ENCODE results near the gene STYXL1. TPM values are rescaled to one million over a fixed set of nuclear protein-coding genes. Genes with fewer than 3 reads are reported as not detected.

The STYXL1 gene
- total RNA-seq, 1 experiment from 2014 or later: 49.3 TPM

- H3K36me3 Mint-ChIP-seq (ENCODE audit: insufficient read depth, unreplicated experiment): peaks cover 14% of the 10 kb centered on the region
- no peak for TF ChIP-seq CTCF (IDR thresholded peaks at IDR 0.05; ENCODE audit: unreplicated experiment)
- H3K4me1 Mint-ChIP-seq (ENCODE audit: insufficient read depth, unreplicated experiment): peaks cover 6% of the 10 kb centered on the region
- H3K27me3 Mint-ChIP-seq (ENCODE audit: insufficient read depth, unreplicated experiment): no peaks in the 10 kb centered on the region
- CTCF ChIA-PET: interaction anchor here (1.3 kb wide), 1 partner anchor 59 kb away, joined by 6 read pairs; no protein-coding TSS in a partner anchor
- H3K27ac Mint-ChIP-seq (ENCODE audit: low read depth, unreplicated experiment): no peak overlapping the region
- H3K4me3 Mint-ChIP-seq (ENCODE audit: unreplicated experiment): no peak overlapping the region
- BruUV-seq (replicated peaks): no TSS peak
- DNase-seq (ENCODE audit: unreplicated experiment): no peak
- POLR2A ChIA-PET: interaction anchor here (0.6 to 1.6 kb wide), 5 partner anchors 16 to 246 kb away, joined by 3 to 4 read pairs (median 3); partner anchors contain the start of genes MDH2 and STYXL1
- intact Hi-C loops (cut with micrococcal nuclease): no loop called here
- H3K9me3 Mint-ChIP-seq (ENCODE audit: unreplicated experiment): no peaks in the 10 kb centered on the region
Observed at GRCh38 chr7:76071316-76072242, 23.8 kb upstream of the STYXL1 start.

GRCh38 chr7:76069238-76069638 is 21.4 kb upstream of the STYXL1 start:
- Mint-ChIP-seq H3K27me3 (ENCODE audit: insufficient read depth, unreplicated experiment) (no peaks in the 10 kb centered on the region), H3K4me3 (ENCODE audit: unreplicated experiment) (no peak overlapping the region), H3K36me3 (ENCODE audit: insufficient read depth, unreplicated experiment) (peaks cover 38% of the 10 kb centered on the region), H3K27ac (ENCODE audit: low read depth, unreplicated experiment) (no peak overlapping the region), H3K9me3 (ENCODE audit: unreplicated experiment) (no peaks in the 10 kb centered on the region), H3K4me1 (ENCODE audit: insufficient read depth, unreplicated experiment) (peaks cover 6% of the 10 kb centered on the region)
- CTCF ChIA-PET: interaction anchor here (0.6 to 3.8 kb wide), 12 partner anchors 9 to 215 kb away, joined by 3 to 42 read pairs (median 4); no protein-coding TSS in a partner anchor
- peak; percentile 97 for DNase-seq (ENCODE audit: unreplicated experiment)
- no TSS peak for BruUV-seq (replicated peaks)
- POLR2A ChIA-PET: interaction anchor here (0.6 to 3.1 kb wide), 6 partner anchors 15 to 295 kb away, joined by 3 to 16 read pairs (median 6); partner anchors contain the start of genes MDH2 and STYXL1
- intact Hi-C loops (cut with micrococcal nuclease): loop anchor here (1.0 kb wide), 2 partner anchors 61 to 97 kb away; no protein-coding TSS in a partner anchor
- TF ChIP-seq CTCF (IDR thresholded peaks at IDR 0.05; ENCODE audit: unreplicated experiment): peak; percentile 43

GRCh38 chr7:76066716-76067503 is 19.1 kb upstream of the STYXL1 start:
- DNase-seq (ENCODE audit: unreplicated experiment): no peak
- no TSS peak for BruUV-seq (replicated peaks)
- ChIA-PET CTCF (interaction anchor here (0.5 to 3.8 kb wide), 3 partner anchors 63 to 188 kb away, joined by 3 to 42 read pairs (median 6); no protein-coding TSS in a partner anchor), POLR2A (interaction anchor here (0.9 to 3.1 kb wide), 4 partner anchors 12 to 19 kb away, joined by 3 to 16 read pairs (median 6); no protein-coding TSS in a partner anchor)
- Mint-ChIP-seq H3K36me3 (ENCODE audit: insufficient read depth, unreplicated experiment) (peaks cover 61% of the 10 kb centered on the region), H3K27ac (ENCODE audit: low read depth, unreplicated experiment) (no peak overlapping the region), H3K27me3 (ENCODE audit: insufficient read depth, unreplicated experiment) (no peaks in the 10 kb centered on the region), H3K4me1 (ENCODE audit: insufficient read depth, unreplicated experiment) (peaks cover 6% of the 10 kb centered on the region), H3K9me3 (ENCODE audit: unreplicated experiment) (no peaks in the 10 kb centered on the region), H3K4me3 (ENCODE audit: unreplicated experiment) (no peak overlapping the region)
- TF ChIP-seq CTCF (IDR thresholded peaks at IDR 0.05; ENCODE audit: unreplicated experiment): no peak
- intact Hi-C loops (cut with micrococcal nuclease): no loop called here
